HL-60 (cell line): ENCODE results near the gene MICAL2.

ENCODE experiments used
- DNase-seq, 2 experiments: peaks; one replicate each; pipeline ENCODE4 v3.0.0-alpha.2; 2010 to 2020; ENCODE audit warnings: low read depth in 1 of 2, low spot score in 1 of 2
- H3K27ac ChIP-seq: fragments of 250-450 bp; sonication (Bioruptor Pico); replicated peaks from 2 replicates; pipeline ENCODE4 v1.5.1; 2020; ENCODE audit warnings: mild to moderate bottlenecking, moderate library complexity
- H3K27me3 ChIP-seq: fragments of 250-450 bp; sonication (Bioruptor Pico); 2 replicates; pipeline ENCODE4 v1.5.1; 2021; ENCODE audit warnings: mild to moderate bottlenecking, moderate library complexity; ENCODE audit not compliant: insufficient read depth, poor library complexity, severe bottlenecking
- H3K4me3 ChIP-seq: replicated peaks from 2 replicates; pipeline ENCODE4 v1.5.1; 2011; ENCODE audit warnings: mild to moderate bottlenecking, control low read depth, low read length; ENCODE audit not compliant: insufficient read depth
- CTCF ChIP-seq: IDR thresholded peaks from one replicate; pipeline ENCODE4 v1.5.1; 2011; ENCODE audit warnings: low read length, control low read depth, inconsistent platforms; ENCODE audit not compliant: insufficient read depth
- GABPA ChIP-seq: IDR thresholded peaks from 2 replicates; pipeline ENCODE4 v1.6.1; 2012; ENCODE audit warnings: low read depth
- POLR2AphosphoS5 ChIP-seq: IDR thresholded peaks from 2 replicates; pipeline ENCODE4 v1.6.1; 2012; ENCODE audit warnings: low read depth
- REST ChIP-seq: IDR thresholded peaks from 2 replicates; pipeline ENCODE4 v1.6.1; 2012; ENCODE audit warnings: low read depth; ENCODE audit not compliant: insufficient replicate concordance
- SPI1 ChIP-seq: IDR thresholded peaks from 2 replicates; pipeline ENCODE4 v1.6.1; 2012; ENCODE audit warnings: low read depth, mild to moderate bottlenecking, borderline replicate concordance

Gene MICAL2

GRCh38 chr11:12273618-12273995, 163.2 kb downstream of the MICAL2 start:
- H3K27me3 ChIP-seq, result no peaks in the 10 kb centered on the region
- DNase-seq, result no peak
- H3K27ac ChIP-seq, result no peak overlapping the region
- H3K4me3 ChIP-seq, result no peak overlapping the region
- TF ChIP-seq CTCF, result no peak
- TF ChIP-seq REST, result no peak
- no peak for TF ChIP-seq SPI1
- TF ChIP-seq POLR2AphosphoS5, result no peak
- TF ChIP-seq GABPA, result no peak

- DNase-seq, result no peak
- no peak overlapping the region for H3K27ac ChIP-seq
- H3K4me3 ChIP-seq, result no peak overlapping the region
- no peak for TF ChIP-seq CTCF
- no peaks in the 10 kb centered on the region for H3K27me3 ChIP-seq
Observed at GRCh38 chr11:12274056-12274455, 163.7 kb downstream of the MICAL2 start.

- no peak overlapping the region for H3K4me3 ChIP-seq
- H3K27ac ChIP-seq, result no peak overlapping the region
- no peaks in the 10 kb centered on the region for H3K27me3 ChIP-seq
- TF ChIP-seq POLR2AphosphoS5 (no peak), SPI1 (no peak), GABPA (no peak)
- DNase-seq, result no peak
Observed at GRCh38 chr11:12274558-12275197, 164.3 kb downstream of the MICAL2 start.

- Histone ChIP-seq H3K27me3 (no peaks in the 10 kb centered on the region), H3K4me3 (no peak overlapping the region), H3K27ac (no peak overlapping the region)
- DNase-seq, result no peak
- no peak for TF ChIP-seq REST
- no peak for TF ChIP-seq CTCF
- TF ChIP-seq SPI1, result no peak
Observed at GRCh38 chr11:12275818-12276217, 165.4 kb downstream of the MICAL2 start.
